ENCODE results near the gene TUBA3D. TPM values are rescaled to one million over a fixed set of nuclear protein-coding genes. Genes with fewer than 3 reads are reported as not detected.
"Not testable (repeated sequence)": the region's sequence is repeated elsewhere in the genome, so short reads cannot be mapped to it uniquely, and the experiment has no call there.

The TUBA3D gene
- total RNA-seq, 4 donors from 2014 or later: not detected

DNA sequence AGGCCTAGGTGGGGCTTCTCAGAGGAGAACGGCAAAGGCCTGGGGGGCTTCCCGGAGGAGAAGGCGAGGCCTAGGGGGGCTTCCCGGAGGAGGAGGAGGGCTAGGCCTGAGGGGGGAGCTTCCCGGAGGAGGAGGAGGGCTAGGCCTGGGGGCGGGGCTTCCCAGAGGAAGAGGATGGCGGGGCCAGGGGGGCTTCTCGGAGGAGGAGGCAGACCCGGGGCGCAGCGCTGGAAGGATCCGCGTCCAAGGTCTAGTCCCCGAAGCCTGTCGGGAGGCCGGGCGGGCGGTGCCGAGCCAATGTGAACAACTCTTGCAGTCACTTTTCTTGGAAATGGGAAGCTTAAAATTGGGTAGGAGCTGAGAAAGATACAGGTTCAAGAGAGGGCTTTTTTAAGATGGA, 30.0 kb upstream of the TUBA3D start:
- in situ Hi-C loops (cut with MboI; ENCODE audit: low pct_ligation_motif_present in 1 of 4, low pct_unique_long_range_greater_than_20kb in 1 of 4, low sequenced_read_pairs in 3 of 4) (no loop called here), intact Hi-C loops (cut with DNase I; ENCODE audit: low total_unique reads) (no loop called here)
- H3K9me3 ChIP-seq: no peaks in the 10 kb centered on the region
- 89 to 92% methylated on average over 10 to 19 of the region's 19 CpGs for WGBS, 2 donors (ENCODE audit: low coverage in 1 of 2)
- H3K27ac ChIP-seq: no peak overlapping the region
- H3K27me3 ChIP-seq: peaks cover 4% of the 10 kb centered on the region
- no peaks in the 10 kb centered on the region for H3K4me1 ChIP-seq
- H3K4me3 ChIP-seq: no peak overlapping the region
- no peaks in the 10 kb centered on the region for H3K36me3 ChIP-seq
- TF ChIP-seq POLR2A (IDR thresholded peaks at IDR 0.05): no peak
- TF ChIP-seq, protein P1, sequence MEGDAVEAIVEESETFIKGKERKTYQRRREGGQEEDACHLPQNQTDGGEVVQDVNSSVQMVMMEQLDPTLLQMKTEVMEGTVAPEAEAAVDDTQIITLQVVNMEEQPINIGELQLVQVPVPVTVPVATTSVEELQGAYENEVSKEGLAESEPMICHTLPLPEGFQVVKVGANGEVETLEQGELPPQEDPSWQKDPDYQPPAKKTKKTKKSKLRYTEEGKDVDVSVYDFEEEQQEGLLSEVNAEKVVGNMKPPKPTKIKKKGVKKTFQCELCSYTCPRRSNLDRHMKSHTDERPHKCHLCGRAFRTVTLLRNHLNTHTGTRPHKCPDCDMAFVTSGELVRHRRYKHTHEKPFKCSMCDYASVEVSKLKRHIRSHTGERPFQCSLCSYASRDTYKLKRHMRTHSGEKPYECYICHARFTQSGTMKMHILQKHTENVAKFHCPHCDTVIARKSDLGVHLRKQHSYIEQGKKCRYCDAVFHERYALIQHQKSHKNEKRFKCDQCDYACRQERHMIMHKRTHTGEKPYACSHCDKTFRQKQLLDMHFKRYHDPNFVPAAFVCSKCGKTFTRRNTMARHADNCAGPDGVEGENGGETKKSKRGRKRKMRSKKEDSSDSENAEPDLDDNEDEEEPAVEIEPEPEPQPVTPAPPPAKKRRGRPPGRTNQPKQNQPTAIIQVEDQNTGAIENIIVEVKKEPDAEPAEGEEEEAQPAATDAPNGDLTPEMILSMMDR (IDR thresholded peaks at IDR 0.05): no peak
- TF ChIP-seq EP300 (IDR thresholded peaks at IDR 0.05; ENCODE audit: low read depth): no peak
- no peak for TF ChIP-seq POLR2AphosphoS5 (IDR thresholded peaks at IDR 0.05)
- no peak for DNase-seq

DNA sequence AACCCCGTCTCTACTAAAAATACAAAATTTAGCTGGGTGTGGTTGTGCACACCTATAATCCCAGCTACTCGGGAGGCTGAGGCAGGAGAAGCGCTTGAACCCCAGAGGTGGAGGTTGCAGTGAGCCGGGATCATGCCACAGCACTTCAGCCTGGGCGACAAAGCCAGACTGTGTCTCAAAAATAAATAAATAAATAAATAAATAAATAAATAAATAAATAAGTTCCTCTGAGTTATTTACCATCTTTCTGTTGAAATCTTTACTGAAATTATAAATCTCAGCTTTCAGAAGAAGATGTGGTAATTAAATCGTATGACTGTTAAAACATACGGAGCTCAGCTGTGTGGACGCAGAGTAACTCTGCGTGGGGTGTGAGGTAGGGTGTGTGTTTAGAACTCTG, 27.9 kb upstream of the TUBA3D start:
- H3K27me3 ChIP-seq; H3K4me1 ChIP-seq; in situ Hi-C loops (cut with MboI; ENCODE audit: low pct_ligation_motif_present in 1 of 4, low pct_unique_long_range_greater_than_20kb in 1 of 4, low sequenced_read_pairs in 3 of 4); H3K4me3 ChIP-seq; intact Hi-C loops (cut with DNase I; ENCODE audit: low total_unique reads); DNase-seq; H3K9me3 ChIP-seq; H3K27ac ChIP-seq; H3K36me3 ChIP-seq: not testable (repeated sequence)
- WGBS, 2 donors (ENCODE audit: low coverage in 1 of 2): 52 to 87% methylated on average over 4 to 9 of the region's 9 CpGs

DNA sequence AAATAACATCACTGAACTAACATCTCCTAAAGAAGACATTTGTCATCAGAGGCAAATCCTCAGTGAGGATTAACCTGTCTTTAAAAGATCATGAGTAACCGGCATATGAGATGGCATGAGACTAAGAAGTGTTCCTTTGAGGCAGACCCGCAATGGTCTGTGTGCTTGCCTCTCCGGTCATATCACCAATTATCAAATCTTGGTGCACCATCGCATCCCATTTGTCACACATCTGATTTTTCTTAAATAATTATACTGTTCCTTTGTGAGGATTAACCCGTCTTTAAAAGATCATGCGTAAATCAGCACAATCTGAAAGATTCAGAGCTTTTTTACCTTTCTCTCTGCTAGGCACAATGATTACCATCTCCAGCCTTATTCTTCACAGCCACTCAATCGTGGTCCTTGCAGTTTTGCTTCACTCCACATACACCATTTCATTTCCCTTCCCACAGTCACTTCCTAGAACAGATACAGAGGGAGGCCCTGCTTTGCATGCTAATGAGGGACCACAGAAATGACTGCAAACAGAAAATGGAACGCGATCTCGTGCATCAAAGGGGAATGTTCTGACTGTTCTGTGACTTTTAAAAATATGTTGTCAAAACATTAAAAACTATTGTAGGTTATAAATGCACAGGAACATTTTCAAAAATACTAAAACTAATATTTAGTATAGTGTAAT, 24.5 kb upstream of the TUBA3D start:
- intact Hi-C loops (cut with DNase I; ENCODE audit: low total_unique reads); H3K27me3 ChIP-seq; H3K4me1 ChIP-seq; in situ Hi-C loops (cut with MboI; ENCODE audit: low pct_ligation_motif_present in 1 of 4, low pct_unique_long_range_greater_than_20kb in 1 of 4, low sequenced_read_pairs in 3 of 4); DNase-seq; H3K27ac ChIP-seq; H3K36me3 ChIP-seq; H3K9me3 ChIP-seq; H3K4me3 ChIP-seq: not testable (repeated sequence)
- WGBS, 2 donors (ENCODE audit: low coverage in 1 of 2): 76% methylated on average over 6 to 10 of the region's 10 CpGs

DNA sequence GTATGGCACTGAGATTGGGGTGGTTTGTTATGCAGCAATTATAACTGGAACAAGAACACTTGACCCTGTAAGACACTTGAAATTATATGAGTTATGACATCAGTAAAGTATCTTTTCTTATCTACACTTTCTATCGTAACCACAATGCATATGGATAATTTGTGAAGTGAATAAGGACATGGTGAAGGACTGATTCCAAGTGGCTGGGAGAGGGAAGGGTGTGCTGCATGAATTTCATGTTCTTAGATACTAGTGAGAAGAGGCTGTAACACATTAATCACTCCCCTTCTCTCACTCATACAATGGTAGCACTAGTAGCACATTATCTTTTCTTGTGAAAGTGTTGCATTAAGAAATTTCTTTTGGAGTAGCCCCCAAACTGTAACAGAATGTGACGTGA, 21.0 kb upstream of the TUBA3D start:
- H3K4me3 ChIP-seq; DNase-seq; in situ Hi-C loops (cut with MboI; ENCODE audit: low pct_ligation_motif_present in 1 of 4, low pct_unique_long_range_greater_than_20kb in 1 of 4, low sequenced_read_pairs in 3 of 4); H3K27me3 ChIP-seq; H3K27ac ChIP-seq; H3K9me3 ChIP-seq; H3K4me1 ChIP-seq; intact Hi-C loops (cut with DNase I; ENCODE audit: low total_unique reads); H3K36me3 ChIP-seq: not testable (repeated sequence)
- 68 to 75% methylated on average over 1 to 2 of the region's 2 CpGs for WGBS, 2 donors (ENCODE audit: low coverage in 1 of 2)

DNA sequence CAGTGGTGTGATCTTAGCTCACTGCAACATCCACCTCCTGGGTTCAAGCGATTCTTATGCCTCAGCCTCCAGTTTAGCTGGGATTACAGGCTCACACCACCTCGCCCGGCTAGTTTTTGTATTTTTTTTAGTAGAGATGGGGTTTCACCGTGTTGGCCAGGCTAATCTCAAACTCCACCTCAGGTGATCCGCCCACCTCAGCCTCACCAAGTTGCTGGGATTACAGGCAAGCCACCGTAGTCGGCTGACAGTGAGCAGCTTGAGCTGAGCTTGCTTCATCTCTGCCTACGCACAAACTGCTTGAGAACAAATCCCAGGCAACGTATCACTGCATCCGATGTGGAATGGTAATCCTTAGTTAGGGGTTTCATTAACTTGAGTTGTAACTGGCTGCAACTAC, 8.2 kb upstream of the TUBA3D start:
- intact Hi-C loops (cut with DNase I; ENCODE audit: low total_unique reads); H3K27me3 ChIP-seq; H3K9me3 ChIP-seq; DNase-seq; H3K36me3 ChIP-seq; H3K4me3 ChIP-seq; H3K4me1 ChIP-seq; in situ Hi-C loops (cut with MboI; ENCODE audit: low pct_ligation_motif_present in 1 of 4, low pct_unique_long_range_greater_than_20kb in 1 of 4, low sequenced_read_pairs in 3 of 4); H3K27ac ChIP-seq: not testable (repeated sequence)
- WGBS, 2 donors (ENCODE audit: low coverage in 1 of 2): 89 to 90% methylated on average over 9 to 10 of the region's 10 CpGs

DNA sequence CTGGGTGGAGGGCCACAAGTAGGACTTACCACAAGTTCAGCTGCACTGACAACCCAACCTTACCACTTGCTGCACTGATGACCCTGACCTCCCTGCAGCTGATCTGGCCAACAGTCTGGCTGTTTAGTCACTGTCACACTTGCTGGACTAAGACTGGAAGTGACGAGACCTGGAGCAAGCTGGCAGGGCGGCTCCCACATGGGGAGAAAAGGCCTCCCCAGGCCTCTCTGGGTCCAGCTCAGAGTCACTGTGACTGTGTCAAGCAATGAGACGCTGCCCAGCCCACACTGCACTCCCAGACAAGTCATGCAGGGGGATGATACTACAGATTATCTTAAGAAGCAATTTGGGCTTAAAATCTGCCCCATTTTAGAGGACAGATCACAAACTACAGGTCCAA, 5.0 kb upstream of the TUBA3D start:
- H3K27me3 ChIP-seq; H3K4me3 ChIP-seq; in situ Hi-C loops (cut with MboI; ENCODE audit: low pct_ligation_motif_present in 1 of 4, low pct_unique_long_range_greater_than_20kb in 1 of 4, low sequenced_read_pairs in 3 of 4); H3K27ac ChIP-seq; H3K36me3 ChIP-seq; H3K9me3 ChIP-seq; H3K4me1 ChIP-seq; intact Hi-C loops (cut with DNase I; ENCODE audit: low total_unique reads); DNase-seq: not testable (repeated sequence)
- WGBS, 2 donors (ENCODE audit: low coverage in 1 of 2): 100% methylated on average over 2 of the region's 3 CpGs; no CpG with 5 or more reads in 1 of the 2 donors

DNA sequence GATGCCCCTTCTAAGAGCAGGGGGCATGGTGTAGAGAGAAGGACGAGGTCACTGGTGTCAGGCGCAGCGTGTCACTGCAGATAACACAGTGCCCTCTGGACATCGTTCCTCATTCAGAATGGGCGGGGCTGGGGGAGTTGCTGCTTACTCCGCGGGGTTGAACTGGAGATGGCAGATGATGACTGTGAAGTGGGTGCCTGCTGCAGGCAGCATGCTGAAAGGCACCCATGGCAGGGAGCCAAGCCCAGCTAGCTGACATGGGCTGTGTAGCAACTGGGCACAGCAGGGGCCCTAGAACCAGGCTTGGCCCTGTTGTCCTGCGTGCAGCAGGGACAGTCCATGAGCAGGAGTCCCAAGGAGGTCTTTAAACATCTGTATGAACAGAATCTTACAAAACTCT, 4.3 kb upstream of the TUBA3D start:
- DNase-seq; H3K4me3 ChIP-seq; H3K9me3 ChIP-seq; H3K36me3 ChIP-seq; in situ Hi-C loops (cut with MboI; ENCODE audit: low pct_ligation_motif_present in 1 of 4, low pct_unique_long_range_greater_than_20kb in 1 of 4, low sequenced_read_pairs in 3 of 4); H3K27ac ChIP-seq; H3K27me3 ChIP-seq; H3K4me1 ChIP-seq; intact Hi-C loops (cut with DNase I; ENCODE audit: low total_unique reads): not testable (repeated sequence)
- WGBS, 2 donors (ENCODE audit: low coverage in 1 of 2): 100% methylated on average over 1 of the region's 8 CpGs; no CpG with 5 or more reads in 1 of the 2 donors

DNA sequence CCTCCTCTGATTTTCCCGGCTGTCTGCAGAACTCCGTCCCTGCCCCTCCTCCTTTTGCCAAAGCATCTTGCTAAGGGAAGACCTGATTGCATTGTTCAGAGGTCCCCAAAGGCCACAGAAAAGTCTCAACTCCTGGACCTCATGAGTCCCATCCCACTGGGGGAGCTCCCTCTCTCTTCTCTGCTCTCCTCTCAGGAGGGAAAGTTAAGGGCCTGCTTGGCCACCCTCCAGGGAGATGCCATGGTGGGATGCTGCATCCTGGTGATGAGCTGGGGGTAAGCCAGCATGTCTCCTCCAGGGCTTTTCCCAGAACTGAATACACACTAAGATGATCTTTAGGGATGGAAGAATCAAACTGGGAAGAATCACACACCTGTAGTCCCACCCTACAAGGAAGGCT, 2.7 kb upstream of the TUBA3D start:
- WGBS, 2 donors (ENCODE audit: low coverage in 1 of 2): 93% methylated on average over 2 of the region's 2 CpGs; no CpG with 5 or more reads in 1 of the 2 donors

DNA sequence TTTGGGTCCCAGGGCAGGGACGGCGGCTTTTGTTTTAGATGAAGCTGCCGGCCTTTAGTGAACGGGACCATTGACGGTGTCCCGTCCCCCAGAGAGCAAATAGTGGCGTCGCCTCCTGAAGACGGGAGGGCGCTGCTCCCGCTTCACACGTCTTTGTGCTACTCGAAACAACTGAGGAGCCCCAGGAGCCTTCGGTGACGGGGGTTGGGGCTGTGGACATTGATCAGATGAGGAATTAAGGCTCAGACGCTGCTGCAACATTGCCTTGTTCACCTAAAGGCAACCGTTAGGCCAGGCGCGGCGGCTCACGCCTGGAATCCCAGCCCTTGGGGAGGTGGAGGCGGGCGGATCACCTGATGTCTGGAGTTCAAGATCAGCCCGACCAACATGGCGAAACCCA, 444 bp downstream of the TUBA3D start:
- WGBS, 2 donors (ENCODE audit: low coverage in 1 of 2): 96 to 100% methylated on average over 7 to 25 of the region's 25 CpGs
- in situ Hi-C loops (cut with MboI; ENCODE audit: low pct_ligation_motif_present in 1 of 4, low pct_unique_long_range_greater_than_20kb in 1 of 4, low sequenced_read_pairs in 3 of 4); H3K36me3 ChIP-seq; DNase-seq; H3K9me3 ChIP-seq; intact Hi-C loops (cut with DNase I; ENCODE audit: low total_unique reads); H3K27ac ChIP-seq; H3K27me3 ChIP-seq; H3K4me1 ChIP-seq; H3K4me3 ChIP-seq: not testable (repeated sequence)

More for the DNA sequence above, 2.7 kb upstream of the TUBA3D start:
- H3K36me3 ChIP-seq; intact Hi-C loops (cut with DNase I; ENCODE audit: low total_unique reads); in situ Hi-C loops (cut with MboI; ENCODE audit: low pct_ligation_motif_present in 1 of 4, low pct_unique_long_range_greater_than_20kb in 1 of 4, low sequenced_read_pairs in 3 of 4); H3K27me3 ChIP-seq; H3K27ac ChIP-seq; H3K4me3 ChIP-seq; H3K9me3 ChIP-seq; H3K4me1 ChIP-seq; DNase-seq: not testable (repeated sequence)

DNA sequence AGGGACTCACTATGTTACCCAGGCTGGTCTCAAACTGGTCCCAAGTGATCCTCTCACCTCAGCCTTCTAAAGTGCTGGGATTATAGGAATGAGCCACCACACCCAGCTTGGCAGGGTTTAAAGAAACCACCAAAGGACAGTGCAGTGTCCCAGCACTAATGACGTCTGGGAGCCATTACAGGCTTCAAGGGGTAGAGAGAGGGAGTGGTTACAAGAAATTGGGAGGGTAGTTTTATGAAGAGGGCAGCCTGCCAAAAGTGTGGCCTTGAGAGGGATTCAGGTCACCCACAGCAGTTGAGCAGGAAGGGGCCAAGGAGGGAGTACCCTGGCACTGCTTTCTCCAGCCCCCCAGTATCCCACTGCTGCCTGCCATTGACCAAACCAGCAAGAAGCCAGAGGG, 1.3 kb downstream of the TUBA3D start:
- intact Hi-C loops (cut with DNase I; ENCODE audit: low total_unique reads); H3K27ac ChIP-seq; DNase-seq; H3K9me3 ChIP-seq; H3K4me1 ChIP-seq; H3K27me3 ChIP-seq; H3K36me3 ChIP-seq; H3K4me3 ChIP-seq; in situ Hi-C loops (cut with MboI; ENCODE audit: low pct_ligation_motif_present in 1 of 4, low pct_unique_long_range_greater_than_20kb in 1 of 4, low sequenced_read_pairs in 3 of 4): not testable (repeated sequence)
- 47% methylated on average over 1 of the region's 1 CpG; no CpG with 5 or more reads in 1 of the 2 donors for WGBS, 2 donors (ENCODE audit: low coverage in 1 of 2)
